Measurements from ENCODE around the gene PPP1R12B. TPM values are rescaled to one million over a fixed set of nuclear protein-coding genes. Genes with fewer than 3 reads are reported as not detected.

Gene PPP1R12B
- total RNA-seq, 1 experiment from 2014 or later: 13.1 TPM

GRCh38 chr1:202304375-202304774, 44.1 kb upstream of the PPP1R12B start:
- Histone ChIP-seq H3K27ac (ENCODE audit: low read length) (no peak overlapping the region), H3K9me3 (ENCODE audit: control insufficient read depth, insufficient read depth, low read depth, low read length) (no peaks in the 10 kb centered on the region), H3K4me1 (ENCODE audit: control insufficient read depth, insufficient read depth, low read length) (no peaks in the 10 kb centered on the region; the same call in 1 of the 2 replicates), H3K4me3 (ENCODE audit: low read depth in 2 of 2, low read length in 2 of 2) (no peak overlapping the region), H3K27me3 (ENCODE audit: control insufficient read depth, insufficient read depth, low read length) (no peaks in the 10 kb centered on the region), H3K36me3 (ENCODE audit: control insufficient read depth, insufficient read depth, low read length) (no peaks in the 10 kb centered on the region)
- ChIA-PET CTCF (no interaction called here), POLR2A (no interaction called here)
- ATAC-seq (no peak), DNase-seq (ENCODE audit: low read depth, low spot score) (no peak)
- TF ChIP-seq TCF7L2 (IDR thresholded peaks at IDR 0.05; ENCODE audit: low read depth, low read length): no peak
- no peak for TF ChIP-seq POLR2AphosphoS5 (IDR thresholded peaks at IDR 0.05; ENCODE audit: low read depth, low read length)
- BruUV-seq (replicated peaks): no TSS peak
- intact Hi-C loops (cut with micrococcal nuclease; ENCODE audit: unreplicated experiment) (no loop called here), in situ Hi-C loops (cut with HindIII; ENCODE audit: low pct_unique_long_range_greater_than_20kb, low sequenced_read_pairs) (loop anchor here (25.0 kb wide), 1 partner anchor 92 kb away; no protein-coding TSS in a partner anchor)

GRCh38 chr1:202305168-202305567, 43.3 kb upstream of the PPP1R12B start:
- TF ChIP-seq, protein P1, sequence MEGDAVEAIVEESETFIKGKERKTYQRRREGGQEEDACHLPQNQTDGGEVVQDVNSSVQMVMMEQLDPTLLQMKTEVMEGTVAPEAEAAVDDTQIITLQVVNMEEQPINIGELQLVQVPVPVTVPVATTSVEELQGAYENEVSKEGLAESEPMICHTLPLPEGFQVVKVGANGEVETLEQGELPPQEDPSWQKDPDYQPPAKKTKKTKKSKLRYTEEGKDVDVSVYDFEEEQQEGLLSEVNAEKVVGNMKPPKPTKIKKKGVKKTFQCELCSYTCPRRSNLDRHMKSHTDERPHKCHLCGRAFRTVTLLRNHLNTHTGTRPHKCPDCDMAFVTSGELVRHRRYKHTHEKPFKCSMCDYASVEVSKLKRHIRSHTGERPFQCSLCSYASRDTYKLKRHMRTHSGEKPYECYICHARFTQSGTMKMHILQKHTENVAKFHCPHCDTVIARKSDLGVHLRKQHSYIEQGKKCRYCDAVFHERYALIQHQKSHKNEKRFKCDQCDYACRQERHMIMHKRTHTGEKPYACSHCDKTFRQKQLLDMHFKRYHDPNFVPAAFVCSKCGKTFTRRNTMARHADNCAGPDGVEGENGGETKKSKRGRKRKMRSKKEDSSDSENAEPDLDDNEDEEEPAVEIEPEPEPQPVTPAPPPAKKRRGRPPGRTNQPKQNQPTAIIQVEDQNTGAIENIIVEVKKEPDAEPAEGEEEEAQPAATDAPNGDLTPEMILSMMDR (IDR thresholded peaks at IDR 0.05): no peak
- TF ChIP-seq POLR2AphosphoS5 (IDR thresholded peaks at IDR 0.05; ENCODE audit: low read depth, low read length) (no peak), SIN3A (IDR thresholded peaks at IDR 0.05; ENCODE audit: borderline replicate concordance, insufficient read depth, low read depth, low read length) (no peak), TCF7L2 (IDR thresholded peaks at IDR 0.05; ENCODE audit: low read depth, low read length) (no peak)
- TF ChIP-seq, protein P2, sequence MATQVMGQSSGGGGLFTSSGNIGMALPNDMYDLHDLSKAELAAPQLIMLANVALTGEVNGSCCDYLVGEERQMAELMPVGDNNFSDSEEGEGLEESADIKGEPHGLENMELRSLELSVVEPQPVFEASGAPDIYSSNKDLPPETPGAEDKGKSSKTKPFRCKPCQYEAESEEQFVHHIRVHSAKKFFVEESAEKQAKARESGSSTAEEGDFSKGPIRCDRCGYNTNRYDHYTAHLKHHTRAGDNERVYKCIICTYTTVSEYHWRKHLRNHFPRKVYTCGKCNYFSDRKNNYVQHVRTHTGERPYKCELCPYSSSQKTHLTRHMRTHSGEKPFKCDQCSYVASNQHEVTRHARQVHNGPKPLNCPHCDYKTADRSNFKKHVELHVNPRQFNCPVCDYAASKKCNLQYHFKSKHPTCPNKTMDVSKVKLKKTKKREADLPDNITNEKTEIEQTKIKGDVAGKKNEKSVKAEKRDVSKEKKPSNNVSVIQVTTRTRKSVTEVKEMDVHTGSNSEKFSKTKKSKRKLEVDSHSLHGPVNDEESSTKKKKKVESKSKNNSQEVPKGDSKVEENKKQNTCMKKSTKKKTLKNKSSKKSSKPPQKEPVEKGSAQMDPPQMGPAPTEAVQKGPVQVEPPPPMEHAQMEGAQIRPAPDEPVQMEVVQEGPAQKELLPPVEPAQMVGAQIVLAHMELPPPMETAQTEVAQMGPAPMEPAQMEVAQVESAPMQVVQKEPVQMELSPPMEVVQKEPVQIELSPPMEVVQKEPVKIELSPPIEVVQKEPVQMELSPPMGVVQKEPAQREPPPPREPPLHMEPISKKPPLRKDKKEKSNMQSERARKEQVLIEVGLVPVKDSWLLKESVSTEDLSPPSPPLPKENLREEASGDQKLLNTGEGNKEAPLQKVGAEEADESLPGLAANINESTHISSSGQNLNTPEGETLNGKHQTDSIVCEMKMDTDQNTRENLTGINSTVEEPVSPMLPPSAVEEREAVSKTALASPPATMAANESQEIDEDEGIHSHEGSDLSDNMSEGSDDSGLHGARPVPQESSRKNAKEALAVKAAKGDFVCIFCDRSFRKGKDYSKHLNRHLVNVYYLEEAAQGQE (IDR thresholded peaks at IDR 0.05; ENCODE audit: insufficient read depth in 1 of 2, low read depth in 2 of 2, low read length in 1 of 2): no peak
- in situ Hi-C loops (cut with HindIII; ENCODE audit: low pct_unique_long_range_greater_than_20kb, low sequenced_read_pairs): loop anchor here (25.0 kb wide), 1 partner anchor 93 kb away; no protein-coding TSS in a partner anchor
- DNase-seq (ENCODE audit: low read depth, low spot score) (no peak), ATAC-seq (no peak)
- no peak overlapping the region for H3K4me3 ChIP-seq (ENCODE audit: low read depth in 2 of 2, low read length in 2 of 2)
- H3K27ac ChIP-seq (ENCODE audit: low read length): no peak overlapping the region
- H3K4me1 ChIP-seq (ENCODE audit: control insufficient read depth, insufficient read depth, low read length): no peaks in the 10 kb centered on the region; the same call in 1 of the 2 replicates
- BruUV-seq (replicated peaks): no TSS peak
- no peaks in the 10 kb centered on the region for H3K27me3 ChIP-seq (ENCODE audit: control insufficient read depth, insufficient read depth, low read length)
- H3K9me3 ChIP-seq (ENCODE audit: control insufficient read depth, insufficient read depth, low read depth, low read length): no peaks in the 10 kb centered on the region
- no peaks in the 10 kb centered on the region for H3K36me3 ChIP-seq (ENCODE audit: control insufficient read depth, insufficient read depth, low read length)
- ChIA-PET CTCF (no interaction called here), POLR2A (no interaction called here)
- intact Hi-C loops (cut with micrococcal nuclease; ENCODE audit: unreplicated experiment): no loop called here

DNA sequence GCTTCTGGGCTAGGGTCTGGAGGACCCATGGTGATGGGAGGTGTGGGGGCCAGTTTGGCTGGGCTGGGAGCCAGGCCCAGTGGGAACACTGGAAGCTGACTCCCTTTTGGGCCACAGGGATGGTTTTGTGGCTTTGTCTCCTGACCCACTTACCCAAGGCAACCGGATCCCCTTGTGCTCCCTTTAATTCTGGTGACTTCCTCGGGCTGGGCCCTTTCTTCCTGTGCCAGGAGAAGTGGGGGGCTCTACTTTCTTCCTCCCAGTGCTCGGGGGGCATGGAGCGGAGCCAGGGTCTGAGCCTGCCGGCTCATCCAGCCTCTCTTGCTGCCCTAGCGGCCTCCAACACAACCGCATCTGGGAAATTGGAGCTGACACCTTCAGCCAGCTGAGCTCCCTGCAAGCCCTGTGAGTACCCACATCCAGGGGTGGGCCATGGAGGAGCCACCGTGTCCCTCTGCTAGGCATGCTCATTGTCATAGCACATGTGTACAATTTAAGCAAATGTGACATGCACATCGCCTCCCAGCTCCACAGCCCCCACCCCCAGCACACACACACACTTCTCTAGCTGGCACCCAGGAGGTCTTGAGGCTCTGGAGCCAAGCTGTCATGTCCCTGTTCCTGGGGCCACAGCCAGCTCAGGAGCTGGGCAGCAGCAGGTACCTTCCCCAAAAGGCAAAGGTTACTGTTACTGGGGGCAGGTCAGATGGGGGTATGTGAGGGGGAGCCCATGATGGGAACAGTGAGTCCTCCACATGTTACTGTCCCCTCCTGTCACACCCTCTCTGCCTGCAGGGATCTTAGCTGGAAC, 41.8 kb upstream of the PPP1R12B start:
- no peak overlapping the region for H3K27ac ChIP-seq (ENCODE audit: low read length)
- no TSS peak for BruUV-seq (replicated peaks)
- intact Hi-C loops (cut with micrococcal nuclease; ENCODE audit: unreplicated experiment) (no loop called here), in situ Hi-C loops (cut with HindIII; ENCODE audit: low pct_unique_long_range_greater_than_20kb, low sequenced_read_pairs) (loop anchor here (25.0 kb wide), 1 partner anchor 94 kb away; no protein-coding TSS in a partner anchor)
- H3K36me3 ChIP-seq (ENCODE audit: control insufficient read depth, insufficient read depth, low read length): no peaks in the 10 kb centered on the region
- CTCF ChIA-PET: no interaction called here
- H3K27me3 ChIP-seq (ENCODE audit: control insufficient read depth, insufficient read depth, low read length): no peaks in the 10 kb centered on the region
- no peak for TF ChIP-seq SIN3A (IDR thresholded peaks at IDR 0.05; ENCODE audit: borderline replicate concordance, insufficient read depth, low read depth, low read length)
- TF ChIP-seq TCF7L2 (IDR thresholded peaks at IDR 0.05; ENCODE audit: low read depth, low read length): no peak
- TF ChIP-seq POLR2AphosphoS5 (IDR thresholded peaks at IDR 0.05; ENCODE audit: low read depth, low read length): no peak
- TF ChIP-seq, protein P2 (IDR thresholded peaks at IDR 0.05; ENCODE audit: insufficient read depth in 1 of 2, low read depth in 2 of 2, low read length in 1 of 2): no peak
- TF ChIP-seq, protein P1 (IDR thresholded peaks at IDR 0.05): no peak
- POLR2A ChIA-PET: no interaction called here
- DNase-seq (ENCODE audit: low read depth, low spot score) (no peak), ATAC-seq (no peak)
- no peaks in the 10 kb centered on the region for H3K9me3 ChIP-seq (ENCODE audit: control insufficient read depth, insufficient read depth, low read depth, low read length)
- no peak overlapping the region for H3K4me3 ChIP-seq (ENCODE audit: low read depth in 2 of 2, low read length in 2 of 2)
- no peaks in the 10 kb centered on the region; the same call in 1 of the 2 replicates for H3K4me1 ChIP-seq (ENCODE audit: control insufficient read depth, insufficient read depth, low read length)

Measured in Panc1 (cell line).